Sigmoid colon (tissue), 7 donors: ENCODE measurements around the gene PSPN. TPM values are rescaled to one million over a fixed set of nuclear protein-coding genes. Genes with fewer than 3 reads are reported as not detected.

ENCODE experiments used
- DNase-seq: peaks from one replicate; pipeline ENCODE4 v3.0.0-alpha.2; 2019
- H3K27ac ChIP-seq, 4 donors: fragments of 200-600 bp; sonication (generic); one replicate each; pipeline ENCODE4 v1.5.1; 2016 to 2019; ENCODE audit warnings: mild to moderate bottlenecking in 1 of 4
- H3K27me3 ChIP-seq, 3 donors: fragments of 200-600 bp; sonication (generic); one replicate each; pipeline ENCODE4 v1.5.1; 2019; ENCODE audit warnings: mild to moderate bottlenecking in 1 of 3
- H3K36me3 ChIP-seq, 4 donors: fragments of 200-600 bp; sonication (generic); one replicate each; pipeline ENCODE4 v1.5.1; 2016 to 2019
- H3K4me1 ChIP-seq, 4 donors: fragments of 200-600 bp; sonication (generic); one replicate each; pipeline ENCODE4 v1.5.1; 2017 to 2019
- H3K4me3 ChIP-seq, 4 donors: fragments of 200-600 bp; sonication (generic); one replicate each; pipeline ENCODE4 v1.5.1; 2017 to 2019; ENCODE audit warnings: mild to moderate bottlenecking in 2 of 4, moderate library complexity in 1 of 4
- H3K9me3 ChIP-seq, 4 donors: fragments of 200-600 bp in 3 of 4; sonication (generic) in 3 of 4; one replicate each; pipeline versions ENCODE4 v1.5.1 to v1.6.1; 2013 to 2019
- CTCF ChIP-seq, 4 experiments: fragments of 450-650 bp in 3 of 4; fragments of 200-600 bp in 1 of 4; IDR thresholded peaks; one replicate each; pipeline ENCODE4 v1.5.1; 2016 to 2019; ENCODE audit warnings: antibody characterized with exemption in 4 of 4, mild to moderate bottlenecking in 3 of 4, moderate library complexity in 2 of 4
- EP300 ChIP-seq, 4 donors: sonication (generic); formaldehyde crosslinking; IDR thresholded peaks; one replicate each; pipeline ENCODE4 v1.6.1; 2017; ENCODE audit warnings: antibody characterized with exemption in 4 of 4
- POLR2A ChIP-seq, 2 donors: fragments of 450-650 bp; IDR thresholded peaks; one replicate each; pipeline ENCODE4 v1.6.1; 2016; ENCODE audit warnings: antibody characterized with exemption in 2 of 2, mild to moderate bottlenecking in 2 of 2, moderate library complexity in 2 of 2
- POLR2AphosphoS5 ChIP-seq, 4 donors: sonication (generic); formaldehyde crosslinking; IDR thresholded peaks; one replicate each; pipeline ENCODE4 v1.6.1; 2017; ENCODE audit warnings: antibody characterized with exemption in 4 of 4
- WGBS, 2 donors: extraction: QIAGEN DNeasy Blood & Tissue Kit; methylation state at CpG; one replicate each; pipeline ENCODE4 v1.1.7; 2013; 5-methylcytosine and 5-hydroxymethylcytosine counted together
- intact Hi-C: fragments of 100-400 bp; cut with DNase I; formaldehyde crosslinking; loops from one replicate; pipeline ENCODE4 v1.15.1; 2023
- polyA plus RNA-seq, 3 donors: library from polyadenylated mRNA; stranded (reverse); fragments of 200-250 nt; gene quantifications; one replicate each; pipeline ENCODE4 v1.2.3, GENCODE V29; 2013
- total RNA-seq, 4 donors: library from RNA; depleted of rRNA; stranded (reverse); fragments of >200 nt; gene quantifications; one replicate each; pipeline ENCODE4 v1.1.0, GENCODE V29; 2016
- donor health status: healthy with polysubstance abuse.
- donor health status: Bipolar disorder and iron deficiency.
- donor health status: healthy.

The PSPN gene
- total and polyA plus RNA-seq, 7 donors = 0.41 to 5.8 (median 0.71) TPM

DNA sequence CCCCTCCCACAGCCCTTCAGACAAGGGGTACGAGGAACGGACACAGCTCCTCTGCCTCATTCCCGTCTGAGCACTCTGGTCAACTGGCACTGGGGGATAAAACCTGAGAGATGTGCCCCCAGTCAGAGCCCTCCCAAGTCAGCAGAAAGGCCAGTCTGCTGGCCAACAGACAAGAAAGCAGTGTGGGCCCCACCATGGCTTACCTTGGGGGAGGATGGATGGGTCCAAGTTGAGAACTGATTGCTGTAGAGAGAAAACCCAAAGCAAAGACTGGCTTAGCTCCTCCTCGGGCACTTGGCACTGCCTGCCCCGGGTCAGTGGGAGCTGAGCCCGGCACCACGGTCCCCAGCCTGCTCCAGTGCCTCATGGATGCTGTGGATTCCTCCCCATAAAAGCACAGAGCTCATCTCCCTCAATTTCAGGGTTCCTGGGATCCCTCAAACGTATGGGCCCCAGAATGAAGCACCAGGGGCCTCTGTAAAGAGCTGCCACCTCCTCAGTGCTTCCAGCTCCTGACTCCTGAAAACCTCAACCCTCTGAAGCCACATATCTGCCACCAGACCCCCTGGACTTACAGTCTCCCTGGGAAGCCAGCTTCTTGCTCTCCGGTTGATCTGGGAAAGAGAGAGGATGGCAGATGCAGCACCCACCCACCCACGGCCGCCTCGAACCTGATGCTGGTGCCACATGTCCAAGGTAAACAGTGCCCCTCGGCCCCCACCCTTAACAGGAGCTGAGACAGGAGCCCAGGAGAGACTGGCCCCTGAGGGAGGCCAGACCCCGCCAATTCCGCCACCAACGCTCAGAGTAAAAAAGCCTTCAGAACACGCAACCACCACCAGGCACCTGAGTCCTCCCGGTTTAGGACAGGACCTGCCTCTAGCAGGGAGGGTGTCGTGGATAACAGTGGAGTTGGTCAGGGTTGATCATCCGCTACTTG is 45.6 kb upstream of the PSPN start:
- DNase-seq = no peak
- Histone ChIP-seq H3K27me3 (no peaks in the 10 kb centered on the region), H3K9me3 (no peaks in the 10 kb centered on the region), H3K4me1 (peaks cover 4 to 43% (median 30%) of the 10 kb centered on the region in 4 donors), H3K36me3 (peaks cover 37 to 57% (median 45%) of the 10 kb centered on the region in 4 donors), H3K27ac (no peak overlapping the region), H3K4me3 (no peak overlapping the region)
- intact Hi-C loops = no loop called here
- TF ChIP-seq POLR2AphosphoS5 (IDR thresholded peaks at IDR 0.05) (no peak), CTCF (IDR thresholded peaks at IDR 0.05) (no peak)
- WGBS, 2 donors = 85 to 87% methylated on average over 20 of the region's 20 CpGs

GRCh38 chr19:6418562-6418932 is 42.8 kb upstream of the PSPN start:
- H3K27ac ChIP-seq = no peak overlapping the region
- intact Hi-C loops = no loop called here
- no peak for DNase-seq
- no peak overlapping the region for H3K4me3 ChIP-seq
- WGBS, 2 donors = 65 to 89% methylated on average over 19 of the region's 19 CpGs
- H3K4me1 ChIP-seq = peaks cover 0 to 34% (median 33%) of the 10 kb centered on the region in 4 donors
- H3K27me3 ChIP-seq = no peaks in the 10 kb centered on the region
- TF ChIP-seq POLR2A (IDR thresholded peaks at IDR 0.05) (no peak), CTCF (IDR thresholded peaks at IDR 0.05) (no peak)
- peaks cover 55 to 82% (median 70%) of the 10 kb centered on the region in 4 donors for H3K36me3 ChIP-seq
- H3K9me3 ChIP-seq = no peaks in the 10 kb centered on the region

DNA sequence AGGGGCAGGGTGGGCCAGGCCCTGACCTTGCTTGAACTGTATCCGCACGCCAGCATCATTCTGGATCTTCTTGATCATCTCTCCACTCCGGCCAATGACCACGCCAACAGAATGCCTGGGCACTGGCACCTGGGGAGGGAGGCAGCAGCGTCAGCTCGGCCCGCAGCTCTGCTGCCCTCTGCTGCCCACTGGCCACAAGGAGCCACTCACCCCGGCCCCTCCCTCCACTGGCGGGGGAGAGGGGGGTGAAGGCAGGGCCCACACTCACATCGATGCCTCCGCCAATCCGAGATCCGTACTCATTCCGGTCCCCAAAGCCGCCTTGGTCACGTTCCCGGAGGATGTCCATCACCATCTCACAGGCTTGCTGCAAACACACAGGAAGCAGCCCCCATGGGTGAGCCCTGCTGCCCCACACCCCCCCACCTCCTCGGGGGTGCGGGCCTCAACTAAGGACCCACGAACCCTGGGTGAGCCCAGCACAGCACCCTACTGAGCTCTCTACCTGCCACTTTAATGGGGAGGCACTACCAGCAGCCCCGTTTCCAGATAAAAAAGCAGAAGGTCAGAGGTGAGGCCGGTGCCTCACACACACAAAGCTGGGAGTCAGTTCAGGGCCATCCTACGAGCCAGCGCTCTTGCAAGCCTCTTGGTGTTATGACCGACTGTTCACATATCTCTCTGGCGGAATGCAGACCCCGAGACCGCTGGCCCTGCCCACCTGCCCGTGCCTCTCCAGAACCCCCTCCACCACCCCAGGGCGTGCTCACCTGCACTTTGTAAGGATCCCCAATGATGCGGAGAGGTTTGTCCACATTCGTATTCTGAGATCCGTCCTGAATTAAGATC is 42.2 kb upstream of the PSPN start:
- WGBS, 2 donors = 79 to 85% methylated on average over 33 of the region's 33 CpGs
- Histone ChIP-seq H3K27me3 (no peaks in the 10 kb centered on the region), H3K27ac (no peak overlapping the region), H3K9me3 (no peaks in the 10 kb centered on the region), H3K4me1 (peaks cover 0 to 33% (median 27%) of the 10 kb centered on the region in 4 donors), H3K4me3 (no peak overlapping the region), H3K36me3 (peaks cover 55 to 82% (median 70%) of the 10 kb centered on the region in 4 donors)
- DNase-seq = peak; percentile 68
- TF ChIP-seq POLR2AphosphoS5 (IDR thresholded peaks at IDR 0.05) (no peak), CTCF (IDR thresholded peaks at IDR 0.05) (peak in 1 of 4 experiments; percentile 33)
- intact Hi-C loops = no loop called here

DNA sequence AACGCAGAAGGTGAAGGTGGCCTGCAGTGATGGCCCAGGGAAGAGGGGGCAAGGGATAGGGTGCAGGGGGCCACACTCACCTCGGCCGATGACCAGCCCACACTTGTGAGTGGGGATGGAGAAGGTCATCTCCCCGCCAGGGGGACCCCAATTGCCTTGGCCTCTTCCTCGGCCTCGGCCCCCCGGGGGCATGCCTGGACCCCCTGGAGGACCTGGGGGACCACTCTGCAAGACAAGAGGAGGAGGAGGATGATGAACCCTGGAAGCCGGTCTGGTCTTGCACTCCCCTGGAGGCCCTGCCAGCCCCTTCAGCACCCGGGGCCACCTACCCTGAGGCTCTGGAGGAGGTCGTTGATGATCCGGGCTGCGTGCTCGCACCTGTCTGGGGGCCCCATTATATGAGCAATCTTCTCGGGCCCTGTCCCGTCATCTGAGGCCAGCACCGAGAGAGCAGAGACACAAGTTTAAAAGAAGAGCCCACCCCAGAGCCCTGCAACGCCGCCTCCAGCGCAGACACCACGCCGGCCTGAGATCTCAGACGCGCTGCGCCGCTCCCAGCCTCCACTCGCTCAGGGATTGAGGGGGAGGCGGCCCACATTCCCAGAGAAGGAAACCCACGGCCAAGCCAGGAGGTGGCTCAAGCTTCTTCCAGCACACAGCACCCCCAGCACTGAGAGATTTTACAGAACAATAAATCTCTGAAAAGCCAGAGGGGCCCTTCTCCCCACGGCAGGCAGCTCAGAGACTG is 41.1 kb upstream of the PSPN start:
- no peaks in the 10 kb centered on the region for H3K27me3 ChIP-seq
- TF ChIP-seq CTCF (IDR thresholded peaks at IDR 0.05) = no peak
- TF ChIP-seq POLR2A (IDR thresholded peaks at IDR 0.05) = no peak
- no peak for TF ChIP-seq EP300 (IDR thresholded peaks at IDR 0.05)
- TF ChIP-seq POLR2AphosphoS5 (IDR thresholded peaks at IDR 0.05) = no peak
- WGBS, 2 donors = 95% methylated on average over 29 of the region's 29 CpGs
- no peak overlapping the region for H3K27ac ChIP-seq
- no peak overlapping the region for H3K4me3 ChIP-seq
- peaks cover 55 to 80% (median 70%) of the 10 kb centered on the region in 4 donors for H3K36me3 ChIP-seq
- no peaks in the 10 kb centered on the region for H3K9me3 ChIP-seq
- no peak for DNase-seq
- intact Hi-C loops = no loop called here
- H3K4me1 ChIP-seq = peaks cover 0 to 22% (median 18%) of the 10 kb centered on the region in 4 donors
